GM19035 (cell line): ENCODE results near the gene NUDT1.

Experiments used
- ATAC-seq: cut with Tn5 transposase; IDR thresholded peaks from one replicate; pipeline ENCODE4 v1.9.1; 2021; ENCODE audit not compliant: unreplicated experiment

NUDT1 gene

GRCh38 chr7:2295936-2296620, 54.1 kb downstream of the NUDT1 start:
- no peak for ATAC-seq

GRCh38 chr7:2296832-2297231, 54.8 kb downstream of the NUDT1 start:
- no peak for ATAC-seq

GRCh38 chr7:2299131-2299829, 57.3 kb downstream of the NUDT1 start:
- peak; percentile 61 for ATAC-seq

GRCh38 chr7:2299870-2300512, 58.0 kb downstream of the NUDT1 start:
- ATAC-seq: no peak
